Gastroesophageal sphincter (tissue), 3 donors: ENCODE results near the gene FNDC3B.
"Not testable (repeated sequence)": the region's sequence is repeated elsewhere in the genome, so short reads cannot be mapped to it uniquely, and the experiment has no call there.

Experiments
- EP300 ChIP-seq: sonication (generic); formaldehyde crosslinking; IDR thresholded peaks from one replicate; pipeline ENCODE4 v1.6.1; 2017; ENCODE audit warnings: antibody characterized with exemption, mild to moderate bottlenecking
- POLR2A ChIP-seq, 2 donors: fragments of 450-650 bp; IDR thresholded peaks; one replicate each; pipeline ENCODE4 v1.6.1; 2017; ENCODE audit warnings: antibody characterized with exemption in 2 of 2, mild to moderate bottlenecking in 2 of 2, moderate library complexity in 1 of 2
- POLR2AphosphoS5 ChIP-seq: sonication (generic); formaldehyde crosslinking; IDR thresholded peaks from one replicate; pipeline ENCODE4 v1.6.1; 2017; ENCODE audit warnings: antibody characterized with exemption
- TF ChIP-seq, protein P1 (sequence below), 4 experiments: fragments of 200-600 bp in 2 of 4; fragments of 450-650 bp in 2 of 4; sonication (generic) in 1 of 4; IDR thresholded peaks; one replicate each; pipeline ENCODE4 v1.5.1; 2017 to 2019; ENCODE audit warnings: antibody characterized with exemption in 4 of 4, mild to moderate bottlenecking in 2 of 4, moderate library complexity in 2 of 4

DNA sequence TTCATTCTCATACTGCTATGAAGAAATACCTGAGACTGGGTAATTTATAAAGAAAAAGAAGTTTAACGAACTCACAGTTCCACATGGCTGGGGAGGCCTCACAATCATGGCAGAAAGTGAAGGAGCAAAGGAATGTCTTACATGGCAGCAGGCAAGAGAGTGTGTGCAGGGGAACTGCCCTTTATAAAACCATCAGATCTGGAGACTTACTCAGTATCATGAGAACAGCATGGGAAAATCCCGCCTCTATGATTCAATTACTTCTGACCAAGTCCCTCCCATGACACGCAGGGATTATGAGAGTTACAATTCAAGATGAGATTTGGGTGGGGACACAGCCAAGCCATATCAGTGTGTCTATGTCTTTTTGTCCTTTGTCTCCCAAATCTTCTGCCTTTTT is 49.1 kb upstream of the FNDC3B start:
- TF ChIP-seq, protein P1, sequence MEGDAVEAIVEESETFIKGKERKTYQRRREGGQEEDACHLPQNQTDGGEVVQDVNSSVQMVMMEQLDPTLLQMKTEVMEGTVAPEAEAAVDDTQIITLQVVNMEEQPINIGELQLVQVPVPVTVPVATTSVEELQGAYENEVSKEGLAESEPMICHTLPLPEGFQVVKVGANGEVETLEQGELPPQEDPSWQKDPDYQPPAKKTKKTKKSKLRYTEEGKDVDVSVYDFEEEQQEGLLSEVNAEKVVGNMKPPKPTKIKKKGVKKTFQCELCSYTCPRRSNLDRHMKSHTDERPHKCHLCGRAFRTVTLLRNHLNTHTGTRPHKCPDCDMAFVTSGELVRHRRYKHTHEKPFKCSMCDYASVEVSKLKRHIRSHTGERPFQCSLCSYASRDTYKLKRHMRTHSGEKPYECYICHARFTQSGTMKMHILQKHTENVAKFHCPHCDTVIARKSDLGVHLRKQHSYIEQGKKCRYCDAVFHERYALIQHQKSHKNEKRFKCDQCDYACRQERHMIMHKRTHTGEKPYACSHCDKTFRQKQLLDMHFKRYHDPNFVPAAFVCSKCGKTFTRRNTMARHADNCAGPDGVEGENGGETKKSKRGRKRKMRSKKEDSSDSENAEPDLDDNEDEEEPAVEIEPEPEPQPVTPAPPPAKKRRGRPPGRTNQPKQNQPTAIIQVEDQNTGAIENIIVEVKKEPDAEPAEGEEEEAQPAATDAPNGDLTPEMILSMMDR (IDR thresholded peaks at IDR 0.05): not testable (repeated sequence)
- not testable (repeated sequence) for TF ChIP-seq POLR2AphosphoS5; EP300; POLR2A (IDR thresholded peaks at IDR 0.05)
